HL-60 (cell line): ENCODE data around the gene PDE6H.
A peak's percentile ranks its signal among the peaks of the same experiment; 100 is the strongest.

Experiments
- DNase-seq, 2 experiments: peaks; one replicate each; pipeline ENCODE4 v3.0.0-alpha.2; 2010 to 2020; ENCODE audit warnings: low read depth in 1 of 2, low spot score in 1 of 2
- H3K27ac ChIP-seq: fragments of 250-450 bp; sonication (Bioruptor Pico); replicated peaks from 2 replicates; pipeline ENCODE4 v1.5.1; 2020; ENCODE audit warnings: mild to moderate bottlenecking, moderate library complexity
- H3K27me3 ChIP-seq: fragments of 250-450 bp; sonication (Bioruptor Pico); 2 replicates; pipeline ENCODE4 v1.5.1; 2021; ENCODE audit warnings: mild to moderate bottlenecking, moderate library complexity; ENCODE audit not compliant: insufficient read depth, poor library complexity, severe bottlenecking
- H3K4me3 ChIP-seq: replicated peaks from 2 replicates; pipeline ENCODE4 v1.5.1; 2011; ENCODE audit warnings: mild to moderate bottlenecking, control low read depth, low read length; ENCODE audit not compliant: insufficient read depth
- GABPA ChIP-seq: IDR thresholded peaks from 2 replicates; pipeline ENCODE4 v1.6.1; 2012; ENCODE audit warnings: low read depth
- POLR2AphosphoS5 ChIP-seq: IDR thresholded peaks from 2 replicates; pipeline ENCODE4 v1.6.1; 2012; ENCODE audit warnings: low read depth
- REST ChIP-seq: IDR thresholded peaks from 2 replicates; pipeline ENCODE4 v1.6.1; 2012; ENCODE audit warnings: low read depth; ENCODE audit not compliant: insufficient replicate concordance
- SPI1 ChIP-seq: IDR thresholded peaks from 2 replicates; pipeline ENCODE4 v1.6.1; 2012; ENCODE audit warnings: low read depth, mild to moderate bottlenecking, borderline replicate concordance
- TF ChIP-seq, protein P1 (sequence below): IDR thresholded peaks from one replicate; pipeline ENCODE4 v1.5.1; 2011; ENCODE audit warnings: low read length, control low read depth, inconsistent platforms; ENCODE audit not compliant: insufficient read depth

The PDE6H gene

DNA sequence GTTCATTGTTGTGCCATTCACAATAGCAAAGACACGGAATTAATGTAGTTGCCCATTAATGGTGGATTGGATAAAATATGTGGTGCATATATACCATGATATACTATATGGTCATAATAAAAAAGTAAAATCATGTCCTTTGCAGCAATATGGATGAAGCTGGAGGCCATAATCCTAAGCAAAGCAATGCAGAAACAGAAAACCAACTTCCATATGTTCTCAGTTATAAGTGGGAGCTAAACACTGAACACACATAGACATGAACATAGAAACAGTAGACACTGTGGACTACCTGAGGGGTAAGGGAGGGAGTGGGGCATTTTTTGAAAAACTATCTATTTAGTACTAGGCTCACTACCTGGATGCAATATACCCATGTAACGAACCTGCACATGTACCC, 31.5 kb upstream of the PDE6H start:
- Histone ChIP-seq H3K27ac (no peak overlapping the region), H3K4me3 (no peak overlapping the region), H3K27me3 (no peaks in the 10 kb centered on the region)
- no peak for DNase-seq
- TF ChIP-seq, protein P1, sequence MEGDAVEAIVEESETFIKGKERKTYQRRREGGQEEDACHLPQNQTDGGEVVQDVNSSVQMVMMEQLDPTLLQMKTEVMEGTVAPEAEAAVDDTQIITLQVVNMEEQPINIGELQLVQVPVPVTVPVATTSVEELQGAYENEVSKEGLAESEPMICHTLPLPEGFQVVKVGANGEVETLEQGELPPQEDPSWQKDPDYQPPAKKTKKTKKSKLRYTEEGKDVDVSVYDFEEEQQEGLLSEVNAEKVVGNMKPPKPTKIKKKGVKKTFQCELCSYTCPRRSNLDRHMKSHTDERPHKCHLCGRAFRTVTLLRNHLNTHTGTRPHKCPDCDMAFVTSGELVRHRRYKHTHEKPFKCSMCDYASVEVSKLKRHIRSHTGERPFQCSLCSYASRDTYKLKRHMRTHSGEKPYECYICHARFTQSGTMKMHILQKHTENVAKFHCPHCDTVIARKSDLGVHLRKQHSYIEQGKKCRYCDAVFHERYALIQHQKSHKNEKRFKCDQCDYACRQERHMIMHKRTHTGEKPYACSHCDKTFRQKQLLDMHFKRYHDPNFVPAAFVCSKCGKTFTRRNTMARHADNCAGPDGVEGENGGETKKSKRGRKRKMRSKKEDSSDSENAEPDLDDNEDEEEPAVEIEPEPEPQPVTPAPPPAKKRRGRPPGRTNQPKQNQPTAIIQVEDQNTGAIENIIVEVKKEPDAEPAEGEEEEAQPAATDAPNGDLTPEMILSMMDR: no peak
- TF ChIP-seq POLR2AphosphoS5: peak; percentile 37; the same call in 1 of the 2 replicates

GRCh38 chr12:14942196-14942931, 30.5 kb upstream of the PDE6H start:
- no peaks in the 10 kb centered on the region for H3K27me3 ChIP-seq
- DNase-seq: no peak

DNA sequence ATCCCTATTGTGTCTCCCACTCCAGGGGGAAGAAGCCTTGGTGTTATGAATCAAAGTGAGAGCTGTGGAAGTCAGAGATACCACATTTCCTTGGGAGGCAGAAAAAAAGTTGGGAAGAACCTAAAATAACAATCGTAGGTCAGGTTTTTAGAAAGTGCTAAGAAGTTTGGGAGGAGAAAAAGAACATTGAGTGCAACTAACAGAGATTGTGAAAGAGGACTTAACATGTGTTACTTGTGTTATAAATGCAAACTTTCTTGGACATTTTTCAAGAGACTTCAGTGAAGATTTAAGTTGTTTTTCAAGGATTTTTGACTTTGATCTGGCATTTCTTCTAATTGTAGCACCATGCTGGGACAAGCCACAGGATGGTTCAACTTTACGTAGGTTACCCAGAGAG, 26.7 kb upstream of the PDE6H start:
- no peaks in the 10 kb centered on the region for H3K27me3 ChIP-seq
- no peak overlapping the region for H3K4me3 ChIP-seq
- H3K27ac ChIP-seq: peak overlapping the region; percentile 91; the same call in 1 of the 2 replicates
- no peak for DNase-seq
- no peak for TF ChIP-seq GABPA
- TF ChIP-seq POLR2AphosphoS5: no peak
- TF ChIP-seq, protein P1: no peak
- no peak for TF ChIP-seq REST
- TF ChIP-seq SPI1: no peak

More at GRCh38 chr12:14942196-14942931, 30.5 kb upstream of the PDE6H start:
- TF ChIP-seq POLR2AphosphoS5: peak; percentile 51; the same call in 1 of the 2 replicates
- TF ChIP-seq REST: no peak
- H3K4me3 ChIP-seq: no peak overlapping the region
- H3K27ac ChIP-seq: no peak overlapping the region

DNA sequence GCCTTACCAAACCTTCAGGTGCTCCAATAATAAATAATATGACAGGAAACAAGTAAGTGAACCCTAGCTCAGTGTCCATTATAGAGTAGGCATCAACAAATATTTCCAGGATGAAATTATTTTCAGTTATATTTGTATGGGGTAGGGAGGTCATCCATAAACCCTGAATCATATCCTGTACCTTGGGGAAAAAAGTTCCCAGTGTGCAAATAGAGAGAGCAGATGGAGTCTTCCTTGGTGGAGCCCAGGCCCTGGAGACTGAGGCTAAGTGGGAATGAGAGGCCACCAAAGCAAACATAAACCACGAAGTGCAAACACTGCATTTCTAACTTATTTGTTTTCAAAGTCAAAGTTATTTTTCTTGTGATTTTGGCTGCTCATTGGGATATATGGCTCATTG, 26.0 kb upstream of the PDE6H start:
- no peaks in the 10 kb centered on the region for H3K27me3 ChIP-seq
- H3K27ac ChIP-seq: peak overlapping the region; percentile 91
- no peak overlapping the region for H3K4me3 ChIP-seq
- TF ChIP-seq POLR2AphosphoS5 (no peak), GABPA (no peak), REST (no peak), SPI1 (no peak)
- TF ChIP-seq, protein P1: no peak
- no peak for DNase-seq
